IgD-negative memory B cell (primary cell): Measurements from ENCODE around the gene GNAT2. TPM values are rescaled to one million over a fixed set of nuclear protein-coding genes. Genes with fewer than 3 reads are reported as not detected.

ENCODE experiments used
- H3K27ac Mint-ChIP-seq, 3 donors: one replicate each; pipeline ENCODE4 v1.8.0; 2020 to 2022; ENCODE audit warnings: mild to moderate bottlenecking in 3 of 3, mixed read lengths in 3 of 3, moderate library complexity in 1 of 3
- H3K27me3 Mint-ChIP-seq: one replicate; pipeline ENCODE4 v1.8.0; 2021; ENCODE audit warnings: mixed read lengths
- H3K36me3 Mint-ChIP-seq: one replicate; pipeline ENCODE4 v1.8.0; 2020; ENCODE audit warnings: mild to moderate bottlenecking, mixed read lengths
- H3K4me1 Mint-ChIP-seq, 3 donors: one replicate each; pipeline ENCODE4 v1.8.0; 2020 to 2022; ENCODE audit warnings: mixed read lengths in 3 of 3, mild to moderate bottlenecking in 1 of 3
- H3K4me3 Mint-ChIP-seq, 4 donors: one replicate each; pipeline ENCODE4 v1.8.0; 2020 to 2022; ENCODE audit warnings: mild to moderate bottlenecking in 4 of 4, mixed read lengths in 4 of 4, moderate library complexity in 3 of 4
- H3K9me3 Mint-ChIP-seq, 3 donors: one replicate each; pipeline ENCODE4 v1.8.0; 2020 to 2021; ENCODE audit warnings: mixed read lengths in 3 of 3, mild to moderate bottlenecking in 1 of 3
- polyA plus RNA-seq: library from polyadenylated mRNA; unstranded; fragments of 300-500 nt; fragmentation: Illumina TruSeq; gene quantifications from one replicate; pipeline ENCODE4 v1.2.3, GENCODE V29; 2021

Gene GNAT2
- polyA plus RNA-seq, 1 donor from 2014 or later = not detected

GRCh38 chr1:109582021-109582420 lies 37.4 kb downstream of the GNAT2 start:
- no peaks in the 10 kb centered on the region for H3K4me1 Mint-ChIP-seq
- no peaks in the 10 kb centered on the region for H3K9me3 Mint-ChIP-seq
- H3K27me3 Mint-ChIP-seq = no peaks in the 10 kb centered on the region
- no peak overlapping the region for H3K4me3 Mint-ChIP-seq
- H3K36me3 Mint-ChIP-seq = peaks cover 7% of the 10 kb centered on the region
- H3K27ac Mint-ChIP-seq = no peak overlapping the region

GRCh38 chr1:109579491-109579890 lies 39.9 kb downstream of the GNAT2 start:
- Mint-ChIP-seq H3K4me3 (no peak overlapping the region), H3K27me3 (no peaks in the 10 kb centered on the region), H3K27ac (peak overlapping the region in 1 of 3 donors; percentile 76), H3K36me3 (peaks cover 2% of the 10 kb centered on the region), H3K4me1 (peaks cover 0 to 8% (median 0%) of the 10 kb centered on the region in 3 donors), H3K9me3 (no peaks in the 10 kb centered on the region)

GRCh38 chr1:109578947-109579443 lies 40.4 kb downstream of the GNAT2 start:
- Mint-ChIP-seq H3K36me3 (peaks cover 2% of the 10 kb centered on the region), H3K9me3 (no peaks in the 10 kb centered on the region), H3K4me3 (no peak overlapping the region), H3K4me1 (peaks cover 0 to 9% (median 1%) of the 10 kb centered on the region in 3 donors), H3K27me3 (no peaks in the 10 kb centered on the region), H3K27ac (peak overlapping the region in 1 of 3 donors; percentile 53)

GRCh38 chr1:109573785-109574184 lies 45.6 kb downstream of the GNAT2 start:
- Mint-ChIP-seq H3K4me3 (no peak overlapping the region), H3K27ac (no peak overlapping the region), H3K4me1 (peaks cover 8 to 28% (median 16%) of the 10 kb centered on the region in 3 donors), H3K9me3 (no peaks in the 10 kb centered on the region), H3K36me3 (no peaks in the 10 kb centered on the region), H3K27me3 (no peaks in the 10 kb centered on the region)

GRCh38 chr1:109570414-109570813 lies 49.0 kb downstream of the GNAT2 start:
- Mint-ChIP-seq H3K36me3 (no peaks in the 10 kb centered on the region), H3K27ac (no peak overlapping the region), H3K27me3 (no peaks in the 10 kb centered on the region), H3K4me3 (no peak overlapping the region), H3K9me3 (no peaks in the 10 kb centered on the region), H3K4me1 (peaks cover 25 to 51% (median 26%) of the 10 kb centered on the region in 3 donors)

GRCh38 chr1:109569323-109569722 lies 50.1 kb downstream of the GNAT2 start:
- Mint-ChIP-seq H3K4me3 (no peak overlapping the region), H3K9me3 (no peaks in the 10 kb centered on the region), H3K27ac (no peak overlapping the region), H3K36me3 (peaks cover 2% of the 10 kb centered on the region), H3K27me3 (no peaks in the 10 kb centered on the region), H3K4me1 (peaks cover 29 to 46% (median 30%) of the 10 kb centered on the region in 3 donors)

GRCh38 chr1:109567877-109568672 lies 51.3 kb downstream of the GNAT2 start:
- Mint-ChIP-seq H3K9me3 (no peaks in the 10 kb centered on the region), H3K27ac (peak overlapping the region in 2 of 3 donors; percentile 28 to 55), H3K4me1 (peaks cover 28 to 47% (median 30%) of the 10 kb centered on the region in 3 donors), H3K4me3 (peak overlapping the region in 2 of 4 donors; percentile 35 to 58), H3K36me3 (peaks cover 2% of the 10 kb centered on the region), H3K27me3 (no peaks in the 10 kb centered on the region)

GRCh38 chr1:109566982-109567381 lies 52.4 kb downstream of the GNAT2 start:
- no peak overlapping the region for H3K4me3 Mint-ChIP-seq
- peaks cover 2% of the 10 kb centered on the region for H3K36me3 Mint-ChIP-seq
- no peaks in the 10 kb centered on the region for H3K9me3 Mint-ChIP-seq
- peaks cover 26 to 37% (median 33%) of the 10 kb centered on the region in 3 donors for H3K4me1 Mint-ChIP-seq
- peak overlapping the region in 2 of 3 donors; percentile 13 to 28 for H3K27ac Mint-ChIP-seq
- H3K27me3 Mint-ChIP-seq = no peaks in the 10 kb centered on the region

GRCh38 chr1:109565241-109565640 lies 54.2 kb downstream of the GNAT2 start:
- no peaks in the 10 kb centered on the region for H3K27me3 Mint-ChIP-seq
- peak overlapping the region in 1 of 3 donors; percentile 84 for H3K27ac Mint-ChIP-seq
- no peaks in the 10 kb centered on the region for H3K9me3 Mint-ChIP-seq
- peaks cover 2% of the 10 kb centered on the region for H3K36me3 Mint-ChIP-seq
- peak overlapping the region in 1 of 4 donors; percentile 56 for H3K4me3 Mint-ChIP-seq
- peaks cover 42 to 51% (median 43%) of the 10 kb centered on the region in 3 donors for H3K4me1 Mint-ChIP-seq

GRCh38 chr1:109564194-109564878 lies 55.1 kb downstream of the GNAT2 start:
- Mint-ChIP-seq H3K36me3 (peaks cover 2% of the 10 kb centered on the region), H3K9me3 (no peaks in the 10 kb centered on the region), H3K4me3 (no peak overlapping the region), H3K4me1 (peaks cover 49 to 60% (median 49%) of the 10 kb centered on the region in 3 donors), H3K27me3 (no peaks in the 10 kb centered on the region), H3K27ac (peak overlapping the region in 1 of 3 donors; percentile 84)

- Mint-ChIP-seq H3K36me3 (peaks cover 6% of the 10 kb centered on the region), H3K4me3 (no peak overlapping the region), H3K9me3 (no peaks in the 10 kb centered on the region), H3K27me3 (no peaks in the 10 kb centered on the region), H3K4me1 (peaks cover 49 to 66% (median 61%) of the 10 kb centered on the region in 3 donors), H3K27ac (no peak overlapping the region)
Observed at GRCh38 chr1:109559995-109560394, 59.4 kb downstream of the GNAT2 start.

- Mint-ChIP-seq H3K27me3 (no peaks in the 10 kb centered on the region), H3K4me3 (no peak overlapping the region), H3K9me3 (no peaks in the 10 kb centered on the region), H3K4me1 (peaks cover 47 to 71% (median 70%) of the 10 kb centered on the region in 3 donors), H3K36me3 (peaks cover 11% of the 10 kb centered on the region), H3K27ac (no peak overlapping the region)
Observed at GRCh38 chr1:109557520-109557919, 61.9 kb downstream of the GNAT2 start.

GRCh38 chr1:109556563-109556962 lies 62.9 kb downstream of the GNAT2 start:
- peaks cover 40 to 69% (median 68%) of the 10 kb centered on the region in 3 donors for H3K4me1 Mint-ChIP-seq
- no peaks in the 10 kb centered on the region for H3K27me3 Mint-ChIP-seq
- H3K9me3 Mint-ChIP-seq = no peaks in the 10 kb centered on the region
- H3K27ac Mint-ChIP-seq = no peak overlapping the region
- H3K4me3 Mint-ChIP-seq = peak overlapping the region in 1 of 4 donors; percentile 17
- H3K36me3 Mint-ChIP-seq = peaks cover 11% of the 10 kb centered on the region
